K562 (cell line): ENCODE measurements around the gene UBE2G2. TPM values are rescaled to one million over a fixed set of nuclear protein-coding genes. Genes with fewer than 3 reads are reported as not detected.

ENCODE experiments used
- ATAC-seq: fragments of 200-7000 bp; cut with Tn5 transposase; 3 replicates; pipeline ENCODE4 v1.9.1; 2020; ENCODE audit warnings: moderate library complexity
- BruUV-seq: library from RNA; stranded (reverse); fragments of 400-500 nt; replicated peaks from 2 replicates; lab custom pipeline; 2021; lab: Mats Ljungman, UMichigan
- CTCF ChIA-PET: fragments of 300-600 bp; formaldehyde crosslinking; extraction: SDS; loops from one replicate; lab custom pipeline; 2021; ENCODE audit warnings: low intra/inter-chr PET ratio; lab: Yijun Ruan, JAX
- POLR2A ChIA-PET: fragments of 300-600, 350-650 bp; sonication (Branson Sonifier 250); formaldehyde crosslinking; extraction: SDS; loops from one replicate; lab custom pipeline; 2021; ENCODE audit warnings: antibody characterized with exemption, inconsistent platforms; lab: Yijun Ruan, JAX
- DNase-seq, 4 experiments: peaks; one replicate each; pipeline versions ENCODE4 v3.0.0 to v3.0.0-alpha.2; 2011 to 2018; ENCODE audit warnings: low spot score in 3 of 4, mixed read lengths in 3 of 4; ENCODE audit errors: extremely low read depth in 1 of 4
- FAIRE-seq: peaks from 2 replicates; lab custom pipeline; 2011; peaks lifted over from hg19 to GRCh38; lab: Jason Lieb, UNC
- H2AFZ ChIP-seq: 2 replicates; pipeline ENCODE4 v1.6.0; 2011; ENCODE audit warnings: low read depth, low read length, control low read depth, inconsistent platforms
- H3K27ac ChIP-seq: fragments of 200-600 bp; 3 replicates; pipeline ENCODE4 v1.8.0; 2011; ENCODE audit warnings: low read depth, mild to moderate bottlenecking, control low read depth, inconsistent platforms, low read length, moderate library complexity, mixed read lengths; ENCODE audit errors: extremely low read depth
- H3K27me3 ChIP-seq, 2 experiments: fragments of 300-600 bp in 1 of 2; 2 replicates in 1 of 2; 3 replicates in 1 of 2; pipeline versions ENCODE4 v1.6.0 to v1.8.0; 2011; ENCODE audit warnings: inconsistent platforms in 2 of 2, low read length in 2 of 2, mild to moderate bottlenecking in 1 of 2, mixed read lengths in 1 of 2, moderate library complexity in 1 of 2; ENCODE audit not compliant: control insufficient read depth in 2 of 2, insufficient read depth in 2 of 2
- H3K36me3 ChIP-seq: fragments of 300-600 bp; 3 replicates; pipeline ENCODE4 v1.8.0; 2011; ENCODE audit warnings: mild to moderate bottlenecking, low read length, inconsistent platforms; ENCODE audit not compliant: control insufficient read depth, insufficient read depth
- H3K4me1 ChIP-seq, 2 experiments: fragments of 200-600 bp in 1 of 2; replicated peaks in 1 of 2; 2 replicates in 1 of 2; 3 replicates in 1 of 2; pipeline versions ENCODE4 v1.5.1 to v1.8.0; 2011; ENCODE audit warnings: inconsistent platforms in 2 of 2, low read length in 2 of 2, mild to moderate bottlenecking in 1 of 2, mixed read lengths in 1 of 2, moderate library complexity in 1 of 2; ENCODE audit not compliant: control insufficient read depth in 2 of 2, insufficient read depth in 2 of 2
- H3K4me2 ChIP-seq: 2 replicates; pipeline ENCODE4 v1.6.1; 2011; ENCODE audit warnings: low read length, control low read depth, inconsistent platforms, mixed read lengths; ENCODE audit not compliant: insufficient read depth
- H3K4me3 ChIP-seq: fragments of 200-600 bp; sonication (generic), shearing (Covaris generic); 2 replicates; pipeline ENCODE4 v1.5.1; 2016; ENCODE audit warnings: control low read depth, inconsistent platforms
- H3K79me2 ChIP-seq: fragments of 200-600 bp; 3 replicates; pipeline ENCODE4 v1.8.0; 2011; ENCODE audit warnings: low read length, inconsistent platforms; ENCODE audit not compliant: control insufficient read depth, insufficient read depth
- H3K9ac ChIP-seq, 2 experiments: 2 replicates each; pipeline versions ENCODE4 v1.6.0 to v1.6.1; 2011; ENCODE audit warnings: low read depth in 2 of 2, low read length in 2 of 2, control low read depth in 1 of 2, inconsistent platforms in 1 of 2, mild to moderate bottlenecking in 1 of 2, mixed read lengths in 1 of 2; ENCODE audit not compliant: insufficient read depth in 1 of 2
- H3K9me1 ChIP-seq: one replicate; pipeline ENCODE4 v1.6.0; 2011; ENCODE audit warnings: inconsistent platforms, mild to moderate bottlenecking, low read length, moderate library complexity; ENCODE audit not compliant: control insufficient read depth, insufficient read depth
- H3K9me3 ChIP-seq: replicated peaks from 2 replicates; pipeline ENCODE4 v1.5.1; 2011; ENCODE audit warnings: low read depth, low read length, inconsistent platforms; ENCODE audit not compliant: control insufficient read depth, insufficient read depth
- H4K20me1 ChIP-seq: replicated peaks from 2 replicates; pipeline ENCODE4 v1.6.1; 2011; ENCODE audit warnings: low read length, inconsistent platforms, mixed read lengths; ENCODE audit not compliant: control insufficient read depth, insufficient read depth
- BRCA1 ChIP-seq, 2 experiments: fragments of 450-650 bp in 1 of 2; sonication (generic) in 1 of 2; formaldehyde crosslinking in 1 of 2; IDR thresholded peaks; 2 replicates each; pipeline versions ENCODE4 v1.5.0 to v1.6.1; 2017 to 2020; ENCODE audit warnings: mild to moderate bottlenecking in 1 of 2, missing genetic modification reagents in 1 of 2
- NFIC ChIP-seq: fragments of 450-650 bp; IDR thresholded peaks from 2 replicates; pipeline ENCODE4 v1.6.1; 2017; ENCODE audit warnings: mild to moderate bottlenecking, inconsistent platforms
- RAD21 ChIP-seq, 2 experiments: fragments of 250-450 bp in 1 of 2; fragments of 450-650 bp in 1 of 2; sonication (Bioruptor Pico) in 1 of 2; formaldehyde crosslinking in 1 of 2; IDR thresholded peaks in 1 of 2; conservative IDR thresholded peaks in 1 of 2; 2 replicates each; pipeline versions ENCODE4 v1.4.0 to v1.8.0; 2020 to 2022; ENCODE audit warnings: mild to moderate bottlenecking in 2 of 2, moderate library complexity in 1 of 2
- TCF7 ChIP-seq: sonication (generic); IDR thresholded peaks from 2 replicates; pipeline ENCODE4 v1.6.1; 2016; ENCODE audit warnings: antibody characterized with exemption, borderline replicate concordance
- ZNF197 ChIP-seq: fragments of 200-800 bp; sonication (Bioruptor generic); IDR thresholded peaks from 2 replicates; pipeline ENCODE4 v1.6.1; 2016; ENCODE audit warnings: low read depth, missing genetic modification characterization, missing compliant biosample characterization
- WGBS: fragments of 100-300 bp; shearing (Covaris generic); methylation state at CpG from one replicate; pipeline ENCODE4 v1.1.6; 2016; ENCODE audit warnings: low coverage, mixed read lengths; ENCODE audit not compliant: insufficient coverage; ENCODE audit errors: missing lambda C conversion rate; 5-methylcytosine and 5-hydroxymethylcytosine counted together
- in situ Hi-C: fragments of 300-500 bp; cut with MboI; formaldehyde crosslinking; loops from 4 replicates; pipeline ENCODE4 v1.15.0; 2018; ENCODE audit warnings: inconsistent platforms, mixed read lengths
- intact Hi-C: fragments of 100-400 bp; cut with micrococcal nuclease; formaldehyde crosslinking; loops from 2 replicates; pipeline ENCODE4 v1.14.2; 2022
- polyA plus RNA-seq, 8 experiments: library from polyadenylated mRNA; depleted of rRNA in 4 of 8; stranded (reverse) in 5 of 8; unstranded in 3 of 8; fragments of >200 nt; fragmentation: Nextera tagmentation in 2 of 8; fragmentation: Illumina TruSeq in 1 of 8; extraction: Ambion mirVana in 2 of 8; extraction: Trizol in 1 of 8; gene quantifications; 2 replicates each; pipeline versions ENCODE4 v1.2.1 to v1.2.3, GENCODE V29; 2011 to 2014; ENCODE audit warnings: inconsistent platforms in 1 of 8, missing spikeins in 1 of 8
- total RNA-seq, 7 experiments: library from RNA; depleted of rRNA in 6 of 7; stranded (reverse); fragments of >200 nt in 6 of 7; fragmentation: Illumina TruSeq in 2 of 7; extraction: Trizol in 2 of 7; gene quantifications; 2 replicates each; pipeline versions ENCODE4 v1.2.1 to v1.2.3, GENCODE V29; 2011 to 2021; ENCODE audit warnings: low replicate concordance in 1 of 7
- TF ChIP-seq, protein P1 (sequence below), 2 experiments: fragments of 200-800 bp in 1 of 2; sonication (Bioruptor generic) in 1 of 2; sonication (generic) in 1 of 2; formaldehyde crosslinking in 1 of 2; IDR thresholded peaks in 1 of 2; conservative IDR thresholded peaks in 1 of 2; 2 replicates each; pipeline versions ENCODE4 v1.5.0 to v1.6.1; 2016 to 2020; ENCODE audit warnings: missing compliant biosample characterization in 1 of 2, missing genetic modification characterization in 1 of 2, missing genetic modification reagents in 1 of 2
- TF ChIP-seq, protein P2 (sequence below): fragments of 450-650 bp; IDR thresholded peaks from 2 replicates; pipeline ENCODE4 v1.6.1; 2014; ENCODE audit warnings: low read depth, mild to moderate bottlenecking, moderate library complexity, borderline replicate concordance

The UBE2G2 gene
- total and polyA plus RNA-seq, 9 of the 15 experiments (the other 6 are each of a cell fraction or from before 2014, with no cell fraction given), result 47.5 to 225 (median 140) TPM

DNA sequence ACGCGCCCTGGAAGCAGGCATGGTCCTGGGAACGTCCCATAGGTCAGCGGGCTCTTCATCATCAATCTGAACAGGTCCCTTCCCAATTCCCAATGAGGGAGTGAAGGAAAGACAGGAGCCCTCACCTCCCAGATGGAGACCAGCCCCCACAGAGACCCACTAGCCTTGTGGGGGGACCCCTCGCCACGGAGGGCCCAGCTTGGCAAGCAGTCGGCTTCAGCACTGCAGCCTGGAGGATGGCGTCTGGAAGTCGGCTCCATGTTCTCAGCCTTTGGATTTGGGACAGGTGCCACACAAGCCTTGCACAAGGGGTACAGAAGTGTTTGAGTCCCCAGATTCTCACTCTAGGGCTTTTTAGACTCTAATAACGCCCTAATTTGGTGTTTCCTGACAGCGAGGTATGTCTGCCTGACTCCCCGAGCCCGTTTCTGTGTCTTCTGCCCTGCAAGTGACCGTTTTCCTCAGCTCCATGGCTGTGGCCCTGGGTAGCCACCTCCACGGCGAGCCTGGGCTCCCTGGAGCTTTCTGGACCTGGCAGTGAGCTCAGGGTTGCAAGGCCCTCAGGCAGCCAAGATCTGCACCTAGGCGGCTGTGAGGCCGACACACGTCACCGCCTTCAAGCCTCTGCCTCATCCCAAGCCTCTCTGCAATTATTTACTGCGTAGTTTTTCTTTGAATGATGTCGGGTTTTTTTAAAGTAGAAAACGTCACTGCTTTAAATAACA, 41.3 kb upstream of the UBE2G2 start:
- ChIA-PET POLR2A (interaction anchor here (1.2 kb wide), 1 partner anchor 31 kb away, joined by 3 read pairs; the partner anchor contains the start of gene PTTG1IP), CTCF (interaction anchor here (0.6 kb wide), 1 partner anchor 26 kb away, joined by 3 read pairs; no protein-coding TSS in a partner anchor)
- no peaks in the 10 kb centered on the region for H3K36me3 ChIP-seq
- WGBS, result 26% methylated on average over 23 of the region's 23 CpGs
- ATAC-seq (no peak), FAIRE-seq (no peak), DNase-seq (no peak)
- H3K4me1 ChIP-seq, result peaks cover 15 to 51% of the 10 kb centered on the region in 2 experiments
- H3K4me3 ChIP-seq, result no peak overlapping the region
- no peak overlapping the region for H2AFZ ChIP-seq
- H3K27me3 ChIP-seq, result peaks cover 14 to 36% of the 10 kb centered on the region in 2 experiments; a peak in 4 of 5 replicates
- no peaks in the 10 kb centered on the region for H4K20me1 ChIP-seq
- H3K9me1 ChIP-seq, result no peaks in the 10 kb centered on the region
- no peak overlapping the region for H3K4me2 ChIP-seq
- TF ChIP-seq, protein P1, sequence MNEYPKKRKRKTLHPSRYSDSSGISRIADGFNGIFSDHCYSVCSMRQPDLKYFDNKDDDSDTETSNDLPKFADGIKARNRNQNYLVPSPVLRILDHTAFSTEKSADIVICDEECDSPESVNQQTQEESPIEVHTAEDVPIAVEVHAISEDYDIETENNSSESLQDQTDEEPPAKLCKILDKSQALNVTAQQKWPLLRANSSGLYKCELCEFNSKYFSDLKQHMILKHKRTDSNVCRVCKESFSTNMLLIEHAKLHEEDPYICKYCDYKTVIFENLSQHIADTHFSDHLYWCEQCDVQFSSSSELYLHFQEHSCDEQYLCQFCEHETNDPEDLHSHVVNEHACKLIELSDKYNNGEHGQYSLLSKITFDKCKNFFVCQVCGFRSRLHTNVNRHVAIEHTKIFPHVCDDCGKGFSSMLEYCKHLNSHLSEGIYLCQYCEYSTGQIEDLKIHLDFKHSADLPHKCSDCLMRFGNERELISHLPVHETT (CRISPR knock-in tag; conservative IDR thresholded peaks at IDR 0.05 in 1 of 2, IDR thresholded peaks at IDR 0.05 in 1 of 2), result no peak
- TF ChIP-seq NFIC, result no peak
- TF ChIP-seq, protein P2, sequence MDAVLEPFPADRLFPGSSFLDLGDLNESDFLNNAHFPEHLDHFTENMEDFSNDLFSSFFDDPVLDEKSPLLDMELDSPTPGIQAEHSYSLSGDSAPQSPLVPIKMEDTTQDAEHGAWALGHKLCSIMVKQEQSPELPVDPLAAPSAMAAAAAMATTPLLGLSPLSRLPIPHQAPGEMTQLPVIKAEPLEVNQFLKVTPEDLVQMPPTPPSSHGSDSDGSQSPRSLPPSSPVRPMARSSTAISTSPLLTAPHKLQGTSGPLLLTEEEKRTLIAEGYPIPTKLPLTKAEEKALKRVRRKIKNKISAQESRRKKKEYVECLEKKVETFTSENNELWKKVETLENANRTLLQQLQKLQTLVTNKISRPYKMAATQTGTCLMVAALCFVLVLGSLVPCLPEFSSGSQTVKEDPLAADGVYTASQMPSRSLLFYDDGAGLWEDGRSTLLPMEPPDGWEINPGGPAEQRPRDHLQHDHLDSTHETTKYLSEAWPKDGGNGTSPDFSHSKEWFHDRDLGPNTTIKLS, result no peak
- TF ChIP-seq BRCA1 (IDR thresholded peaks at IDR 0.05), result no peak
- no peak for TF ChIP-seq BRCA1 (CRISPR knock-in tag; IDR thresholded peaks at IDR 0.05)
- no peak for TF ChIP-seq ZNF197 (CRISPR knock-in tag)
- no peak for TF ChIP-seq TCF7
- TF ChIP-seq RAD21 (CRISPR knock-in tag; conservative IDR thresholded peaks at IDR 0.05 in 1 of 2, IDR thresholded peaks at IDR 0.05 in 1 of 2), result no peak
- no peaks in the 10 kb centered on the region for H3K9me3 ChIP-seq
- intact Hi-C loops (no loop called here), in situ Hi-C loops (no loop called here)
- no peaks in the 10 kb centered on the region for H3K79me2 ChIP-seq
- BruUV-seq, result no TSS peak
- no peak overlapping the region for H3K27ac ChIP-seq
- H3K9ac ChIP-seq, result no peak overlapping the region; a peak in 1 of 4 replicates
